BJ (cell line): ENCODE data around the gene CEL. TPM values are rescaled to one million over a fixed set of nuclear protein-coding genes. Genes with fewer than 3 reads are reported as not detected.

Source experiments
- CTCF ChIA-PET: fragments of 350-600 bp; formaldehyde crosslinking; extraction: SDS; loops from one replicate; lab custom pipeline; 2021; ENCODE audit warnings: antibody characterized with exemption, inconsistent platforms; lab: Yijun Ruan, JAX
- POLR2A ChIA-PET: fragments of 300-600 bp; sonication (Branson Sonifier 250); formaldehyde crosslinking; extraction: SDS; loops from one replicate; lab custom pipeline; 2021; ENCODE audit warnings: antibody characterized with exemption; lab: Charles Lee
- DNase-seq: peaks from one replicate; pipeline ENCODE4 v3.0.0-alpha.2; 2011; ENCODE audit warnings: low read depth
- H3K27me3 ChIP-seq: 2 replicates; pipeline ENCODE4 v1.6.0; 2011; ENCODE audit warnings: low read length; ENCODE audit not compliant: control insufficient read depth, insufficient read depth
- H3K36me3 ChIP-seq: 2 replicates; pipeline ENCODE4 v1.5.1; 2011; ENCODE audit warnings: low read length; ENCODE audit not compliant: control insufficient read depth, insufficient read depth
- H3K4me3 ChIP-seq: 2 replicates; pipeline ENCODE4 v1.5.1; 2011; ENCODE audit warnings: low read depth, mild to moderate bottlenecking, control low read depth, low read length
- polyA plus RNA-seq: library from polyadenylated mRNA; depleted of rRNA; stranded (reverse); fragments of >200 nt; gene quantifications from 2 replicates; pipeline ENCODE4 v1.2.3, GENCODE V29; 2011
- TF ChIP-seq, protein P1 (sequence below): IDR thresholded peaks from 2 replicates; pipeline ENCODE4 v1.5.1; 2011; ENCODE audit warnings: low read depth, mild to moderate bottlenecking, control low read depth, inconsistent platforms, low read length, moderate library complexity; ENCODE audit not compliant: insufficient read depth

CEL gene
- polyA plus RNA-seq, 1 experiment, result 0.49 TPM

GRCh38 chr9:133116346-133117231 is 54.8 kb downstream of the CEL start:
- Histone ChIP-seq H3K4me3 (no peak overlapping the region), H3K27me3 (no peaks in the 10 kb centered on the region), H3K36me3 (peaks cover 1% of the 10 kb centered on the region)
- no peak for DNase-seq
- TF ChIP-seq, protein P1, sequence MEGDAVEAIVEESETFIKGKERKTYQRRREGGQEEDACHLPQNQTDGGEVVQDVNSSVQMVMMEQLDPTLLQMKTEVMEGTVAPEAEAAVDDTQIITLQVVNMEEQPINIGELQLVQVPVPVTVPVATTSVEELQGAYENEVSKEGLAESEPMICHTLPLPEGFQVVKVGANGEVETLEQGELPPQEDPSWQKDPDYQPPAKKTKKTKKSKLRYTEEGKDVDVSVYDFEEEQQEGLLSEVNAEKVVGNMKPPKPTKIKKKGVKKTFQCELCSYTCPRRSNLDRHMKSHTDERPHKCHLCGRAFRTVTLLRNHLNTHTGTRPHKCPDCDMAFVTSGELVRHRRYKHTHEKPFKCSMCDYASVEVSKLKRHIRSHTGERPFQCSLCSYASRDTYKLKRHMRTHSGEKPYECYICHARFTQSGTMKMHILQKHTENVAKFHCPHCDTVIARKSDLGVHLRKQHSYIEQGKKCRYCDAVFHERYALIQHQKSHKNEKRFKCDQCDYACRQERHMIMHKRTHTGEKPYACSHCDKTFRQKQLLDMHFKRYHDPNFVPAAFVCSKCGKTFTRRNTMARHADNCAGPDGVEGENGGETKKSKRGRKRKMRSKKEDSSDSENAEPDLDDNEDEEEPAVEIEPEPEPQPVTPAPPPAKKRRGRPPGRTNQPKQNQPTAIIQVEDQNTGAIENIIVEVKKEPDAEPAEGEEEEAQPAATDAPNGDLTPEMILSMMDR, result no peak
- ChIA-PET POLR2A (no interaction called here), CTCF (interaction anchor here (1.7 to 25.9 kb wide), 4 partner anchors 15 to 68 kb away, joined by 5 to 505 read pairs (median 40); no protein-coding TSS in a partner anchor)

GRCh38 chr9:133117271-133118178 is 55.7 kb downstream of the CEL start:
- H3K36me3 ChIP-seq, result peaks cover 1% of the 10 kb centered on the region; the same call in 1 of the 2 replicates
- no peak overlapping the region for H3K4me3 ChIP-seq
- H3K27me3 ChIP-seq, result no peaks in the 10 kb centered on the region
- CTCF ChIA-PET, result interaction anchor here (0.9 to 25.9 kb wide), 5 partner anchors 16 to 95 kb away, joined by 3 to 505 read pairs (median 6); no protein-coding TSS in a partner anchor
- DNase-seq, result no peak
- TF ChIP-seq, protein P1, result no peak
- POLR2A ChIA-PET, result no interaction called here

DNA sequence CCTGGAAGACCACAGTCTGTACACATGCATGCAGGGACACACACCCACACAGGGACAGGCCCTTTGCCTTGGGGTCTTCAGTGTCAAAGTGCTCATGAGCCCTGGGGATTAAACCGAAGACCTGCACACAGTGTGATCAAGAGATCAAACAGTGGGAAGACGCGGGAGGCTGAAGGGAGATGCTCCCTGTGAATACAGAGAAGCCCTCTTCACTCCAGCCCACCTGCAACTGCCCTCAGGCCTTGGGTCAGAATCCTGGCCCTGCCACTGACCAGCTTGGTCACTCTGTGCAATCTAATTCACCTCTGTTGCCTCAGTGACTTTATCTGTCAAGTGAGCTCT is 56.4 kb downstream of the CEL start:
- Histone ChIP-seq H3K36me3 (peaks cover 1% of the 10 kb centered on the region; the same call in 1 of the 2 replicates), H3K4me3 (no peak overlapping the region), H3K27me3 (no peaks in the 10 kb centered on the region)
- CTCF ChIA-PET, result interaction anchor here (0.9 to 25.9 kb wide), 5 partner anchors 15 to 96 kb away, joined by 3 to 505 read pairs (median 6); no protein-coding TSS in a partner anchor
- DNase-seq, result no peak
- TF ChIP-seq, protein P1, result no peak
- POLR2A ChIA-PET, result no interaction called here

DNA sequence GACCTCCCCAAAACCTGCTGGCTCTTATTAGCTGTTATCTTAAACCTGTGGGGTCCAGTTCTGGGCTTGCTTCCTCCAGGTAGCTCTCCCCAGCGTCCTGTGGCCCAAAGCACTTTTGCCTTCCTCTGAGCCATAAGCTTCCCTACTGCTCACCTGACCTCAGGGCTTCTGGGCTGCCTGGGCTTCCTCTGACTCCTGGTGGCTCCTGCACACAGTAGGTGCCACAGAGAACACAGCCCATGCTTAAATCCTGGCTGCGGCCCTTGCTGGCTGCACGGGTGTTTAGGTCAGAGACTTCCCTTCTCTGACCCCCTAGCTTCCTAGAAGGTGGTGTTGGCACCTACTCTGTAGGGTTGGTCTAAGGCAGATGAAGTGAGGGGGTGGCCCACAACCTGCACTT is 56.8 kb downstream of the CEL start:
- TF ChIP-seq, protein P1, result no peak
- Histone ChIP-seq H3K36me3 (peaks cover 1% of the 10 kb centered on the region; the same call in 1 of the 2 replicates), H3K4me3 (no peak overlapping the region), H3K27me3 (no peaks in the 10 kb centered on the region)
- POLR2A ChIA-PET, result no interaction called here
- CTCF ChIA-PET, result interaction anchor here (0.9 to 25.9 kb wide), 6 partner anchors 15 to 96 kb away, joined by 3 to 505 read pairs (median 9); no protein-coding TSS in a partner anchor
- no peak for DNase-seq
